Fibroblast of lung (primary cell): ENCODE data around the gene THAP9. TPM values are rescaled to one million over a fixed set of nuclear protein-coding genes. Genes with fewer than 3 reads are reported as not detected.

ENCODE experiments used
- DNase-seq, 2 donors: peaks; one replicate each; pipeline versions ENCODE4 v3.0.0 to v3.0.0-alpha.2; 2010; ENCODE audit warnings: low read depth in 2 of 2
- H2AFZ ChIP-seq: 2 replicates; pipeline ENCODE4 v1.5.1; 2012; ENCODE audit warnings: low read length, control low read depth, inconsistent platforms
- H3K27ac ChIP-seq: 2 replicates; pipeline ENCODE4 v1.5.1; 2011; ENCODE audit warnings: low read length, control low read depth; ENCODE audit not compliant: insufficient read depth
- H3K27me3 ChIP-seq: 2 replicates; pipeline ENCODE4 v1.5.1; 2011; ENCODE audit warnings: mild to moderate bottlenecking, low read length; ENCODE audit not compliant: control insufficient read depth, insufficient read depth
- H3K36me3 ChIP-seq: 2 replicates; pipeline ENCODE4 v1.5.1; 2011; ENCODE audit warnings: low read length; ENCODE audit not compliant: control insufficient read depth, insufficient read depth
- H3K4me1 ChIP-seq: 2 replicates; pipeline ENCODE4 v1.5.1; 2011; ENCODE audit warnings: low read length; ENCODE audit not compliant: control insufficient read depth, insufficient read depth; ENCODE audit errors: extremely low read depth
- H3K4me2 ChIP-seq: 2 replicates; pipeline ENCODE4 v1.5.1; 2011; ENCODE audit warnings: low read length, control low read depth; ENCODE audit not compliant: insufficient read depth; ENCODE audit errors: extremely low read depth
- H3K4me3 ChIP-seq, 4 experiments: fragments of 200-600 bp in 1 of 4; sonication (generic) in 1 of 4; replicated peaks in 1 of 4; 2 replicates each; pipeline ENCODE4 v1.5.1; 2011 to 2016; ENCODE audit warnings: low read length in 4 of 4, low read depth in 3 of 4, mild to moderate bottlenecking in 3 of 4, control low read depth in 2 of 4, inconsistent platforms in 1 of 4, mixed read lengths in 1 of 4; ENCODE audit not compliant: insufficient read depth in 1 of 4; ENCODE audit errors: control extremely low read depth in 1 of 4
- H3K79me2 ChIP-seq: 2 replicates; pipeline ENCODE4 v1.5.1; 2012; ENCODE audit warnings: mild to moderate bottlenecking, low read length, inconsistent platforms; ENCODE audit not compliant: control insufficient read depth, insufficient read depth
- H3K9ac ChIP-seq: 2 replicates; pipeline ENCODE4 v1.5.1; 2011; ENCODE audit warnings: mild to moderate bottlenecking, low read length, control low read depth; ENCODE audit not compliant: insufficient read depth
- H3K9me3 ChIP-seq: 2 replicates; pipeline ENCODE4 v1.5.1; 2012; ENCODE audit warnings: low read depth, low read length; ENCODE audit not compliant: control insufficient read depth, insufficient read depth
- H4K20me1 ChIP-seq: 2 replicates; pipeline ENCODE4 v1.5.1; 2011; ENCODE audit warnings: low read length; ENCODE audit not compliant: control insufficient read depth, insufficient read depth; ENCODE audit errors: extremely low read depth
- CTCF ChIP-seq, 2 donors: IDR thresholded peaks in 1 of 2; conservative IDR thresholded peaks in 1 of 2; 1 replicate in 1 of 2; 2 replicates in 1 of 2; pipeline ENCODE4 v1.5.1; 2011 to 2012; ENCODE audit warnings: low read length in 2 of 2, control low read depth in 1 of 2, inconsistent platforms in 1 of 2, low read depth in 1 of 2, mild to moderate bottlenecking in 1 of 2
- EZH2 ChIP-seq: IDR thresholded peaks from 2 replicates; pipeline ENCODE4 v1.5.1; 2012; ENCODE audit warnings: low read length, control low read depth, mild to moderate bottlenecking; ENCODE audit errors: missing control alignments
- polyA plus RNA-seq, 2 donors: library from polyadenylated mRNA; depleted of rRNA in 1 of 2; stranded (reverse) in 1 of 2; unstranded in 1 of 2; fragments of >200 nt; gene quantifications; 2 replicates each; pipeline ENCODE4 v1.2.1, GENCODE V29; 2011 to 2012; ENCODE audit warnings: missing spikeins in 1 of 2
- total RNA-seq: library from RNA; depleted of rRNA; stranded (reverse); fragments of >200 nt; gene quantifications from 2 replicates; pipeline ENCODE4 v1.2.1, GENCODE V29; 2014

Gene THAP9
- total and polyA plus RNA-seq, 2 donors (not counting 1 experiment from before 2014, with no cell fraction given) = 2.4 to 5.6 TPM

GRCh38 chr4:82890901-82891706, 9.4 kb upstream of the THAP9 start, which contains the start of gene SEC31A:
TSS of gene SEC31A (minus strand) at chr4:82891153. CDS start at chr4:82881936, 9,217 bp downstream.
- Histone ChIP-seq H3K9ac (peak within 1 kb of the TSS; percentile 100), H2AFZ (peak within 1 kb of the TSS; percentile 68), H3K9me3 (no peaks in the 10 kb centered on the region), H4K20me1 (peaks cover 5% of the 10 kb centered on the region), H3K27me3 (no peaks in the 10 kb centered on the region), H3K27ac (peak within 1 kb of the TSS; percentile 99), H3K4me1 (peaks cover under 1% of the 10 kb centered on the region), H3K79me2 (peaks cover 52% of the 10 kb centered on the region), H3K4me3 (peak within 1 kb of the TSS; percentile 55 to 98 (median 88)), H3K36me3 (peaks cover 7% of the 10 kb centered on the region), H3K4me2 (peak within 1 kb of the TSS; percentile 52)
- TF ChIP-seq CTCF (conservative IDR thresholded peaks at IDR 0.05 in 1 of 2, IDR thresholded peaks at IDR 0.05 in 1 of 2; ENCODE audit: low read depth in 1 of 2, low read length in 2 of 2) = no peak
- TF ChIP-seq EZH2 = no peak
- DNase-seq = peak; percentile 92 to 94

DNA sequence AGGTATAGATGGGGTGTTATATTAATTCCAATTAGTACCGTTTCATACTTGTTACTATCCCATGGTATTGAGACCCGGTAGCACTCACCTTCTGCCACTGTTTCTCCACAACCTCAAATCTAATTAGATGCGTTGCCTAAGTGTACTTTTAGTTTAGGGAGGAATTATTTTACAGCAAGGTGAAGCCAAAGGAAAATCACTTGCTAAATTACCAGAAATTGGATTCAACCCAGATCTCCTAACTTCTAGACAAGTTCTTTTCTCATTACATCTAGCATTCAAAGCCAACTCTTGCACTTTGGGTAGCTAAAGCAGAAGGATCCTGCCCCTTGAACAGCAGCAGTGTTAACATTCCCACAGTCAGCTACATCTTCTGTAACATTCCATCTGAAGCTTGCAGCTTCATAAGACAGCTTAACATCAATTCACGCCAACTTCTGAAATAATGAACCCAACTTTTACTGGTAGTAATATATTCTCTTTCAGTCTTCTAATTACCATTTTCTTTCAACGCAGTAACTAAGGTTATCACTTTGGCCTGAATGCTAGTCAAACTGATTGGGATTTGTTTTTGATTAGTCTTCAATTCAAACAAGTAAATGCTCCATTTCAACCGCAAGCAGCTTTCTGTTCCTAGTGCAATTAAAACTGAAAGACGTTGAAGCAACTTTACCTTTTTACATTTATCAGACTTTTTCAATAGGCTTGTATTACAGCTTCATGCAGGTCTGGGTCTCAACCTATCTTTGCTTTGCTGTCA, 8.6 kb upstream of the THAP9 start:
- peak overlapping the region; percentile 22 for H2AFZ ChIP-seq
- H3K27me3 ChIP-seq = no peaks in the 10 kb centered on the region
- peak overlapping the region; percentile 100 for H3K9ac ChIP-seq
- H3K4me3 ChIP-seq = peak overlapping the region; percentile 55 to 98 (median 88)
- H4K20me1 ChIP-seq = peaks cover 3% of the 10 kb centered on the region
- H3K79me2 ChIP-seq = peaks cover 52% of the 10 kb centered on the region
- peak in 1 of 2 donors; percentile 44 for DNase-seq
- H3K4me1 ChIP-seq = no peaks in the 10 kb centered on the region
- peak overlapping the region; percentile 49 for H3K4me2 ChIP-seq
- H3K27ac ChIP-seq = peak overlapping the region; percentile 99
- peaks cover 7% of the 10 kb centered on the region for H3K36me3 ChIP-seq
- H3K9me3 ChIP-seq = no peaks in the 10 kb centered on the region
- no peak for TF ChIP-seq EZH2

- Histone ChIP-seq H4K20me1 (peaks cover 3% of the 10 kb centered on the region), H3K27me3 (no peaks in the 10 kb centered on the region), H3K4me3 (no peak overlapping the region), H2AFZ (no peak overlapping the region), H3K4me2 (peak overlapping the region; percentile 17), H3K4me1 (no peaks in the 10 kb centered on the region), H3K36me3 (peaks cover 7% of the 10 kb centered on the region), H3K79me2 (peaks cover 52% of the 10 kb centered on the region), H3K9me3 (no peaks in the 10 kb centered on the region), H3K9ac (no peak overlapping the region), H3K27ac (peak overlapping the region; percentile 99)
- no peak for DNase-seq
- TF ChIP-seq EZH2 (no peak), CTCF (conservative IDR thresholded peaks at IDR 0.05 in 1 of 2, IDR thresholded peaks at IDR 0.05 in 1 of 2; ENCODE audit: low read depth in 1 of 2, low read length in 2 of 2) (no peak)
These were observed 8.1 kb upstream of the THAP9 start for GRCh38 chr4:82892467-82892802.
